Hepatocyte (in vitro differentiated cells): ENCODE data around the gene MAP2.

Experiments used
- EZH2 ChIP-seq: fragments of 200-600 bp; sonication (generic); IDR thresholded peaks from 2 replicates; pipeline ENCODE4 v1.6.1; 2016; ENCODE audit warnings: antibody characterized with exemption, mild to moderate bottlenecking, borderline replicate concordance
- TF ChIP-seq, protein P1 (sequence below): fragments of 200-600 bp; sonication (generic); IDR thresholded peaks from 2 replicates; pipeline ENCODE4 v1.5.1; 2016; ENCODE audit warnings: antibody characterized with exemption, mild to moderate bottlenecking; ENCODE audit not compliant: poor library complexity

DNA sequence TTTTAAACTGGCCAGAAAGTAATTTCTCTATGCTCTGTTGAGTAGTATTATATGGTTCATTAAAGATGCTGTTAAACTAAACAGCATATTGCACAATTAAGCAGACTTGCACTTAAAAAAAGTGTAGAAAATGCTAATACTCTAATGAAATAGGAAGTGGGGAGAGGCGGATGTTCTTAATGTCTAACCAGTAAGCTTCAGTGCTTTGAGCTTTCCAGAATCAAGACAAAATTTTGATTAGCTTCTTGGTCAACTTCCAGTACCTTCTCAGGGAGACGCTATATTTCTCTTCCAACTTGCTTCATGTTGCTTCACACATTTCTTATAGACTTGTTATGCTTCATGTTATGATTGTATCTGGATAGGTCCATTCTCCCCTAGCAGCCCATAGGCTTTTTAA is 89.1 kb downstream of the MAP2 start:
- TF ChIP-seq, protein P1, sequence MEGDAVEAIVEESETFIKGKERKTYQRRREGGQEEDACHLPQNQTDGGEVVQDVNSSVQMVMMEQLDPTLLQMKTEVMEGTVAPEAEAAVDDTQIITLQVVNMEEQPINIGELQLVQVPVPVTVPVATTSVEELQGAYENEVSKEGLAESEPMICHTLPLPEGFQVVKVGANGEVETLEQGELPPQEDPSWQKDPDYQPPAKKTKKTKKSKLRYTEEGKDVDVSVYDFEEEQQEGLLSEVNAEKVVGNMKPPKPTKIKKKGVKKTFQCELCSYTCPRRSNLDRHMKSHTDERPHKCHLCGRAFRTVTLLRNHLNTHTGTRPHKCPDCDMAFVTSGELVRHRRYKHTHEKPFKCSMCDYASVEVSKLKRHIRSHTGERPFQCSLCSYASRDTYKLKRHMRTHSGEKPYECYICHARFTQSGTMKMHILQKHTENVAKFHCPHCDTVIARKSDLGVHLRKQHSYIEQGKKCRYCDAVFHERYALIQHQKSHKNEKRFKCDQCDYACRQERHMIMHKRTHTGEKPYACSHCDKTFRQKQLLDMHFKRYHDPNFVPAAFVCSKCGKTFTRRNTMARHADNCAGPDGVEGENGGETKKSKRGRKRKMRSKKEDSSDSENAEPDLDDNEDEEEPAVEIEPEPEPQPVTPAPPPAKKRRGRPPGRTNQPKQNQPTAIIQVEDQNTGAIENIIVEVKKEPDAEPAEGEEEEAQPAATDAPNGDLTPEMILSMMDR, result no peak
- TF ChIP-seq EZH2, result no peak
